Neutrophil (primary cell): ENCODE data around the gene MAGOHB.

Experiments
- H3K27ac ChIP-seq: fragments of 200-600 bp; sonication (generic); 2 replicates; pipeline ENCODE4 v1.5.1; 2016; ENCODE audit warnings: mild to moderate bottlenecking, moderate library complexity
- H3K27me3 ChIP-seq: fragments of 200-600 bp; sonication (generic); 2 replicates; pipeline ENCODE4 v1.6.0; 2016; ENCODE audit warnings: mild to moderate bottlenecking
- H3K36me3 ChIP-seq: fragments of 200-600 bp; sonication (generic); 2 replicates; pipeline ENCODE4 v1.5.1; 2017
- H3K4me1 ChIP-seq, 2 experiments: fragments of 200-600 bp in 1 of 2; sonication (generic) in 1 of 2; 1 replicate in 1 of 2; 2 replicates in 1 of 2; pipeline versions ENCODE4 v1.5.1 to v1.6.1; 2013 to 2016; ENCODE audit warnings: low read depth in 1 of 2, low read length in 1 of 2, mild to moderate bottlenecking in 1 of 2, moderate library complexity in 1 of 2; ENCODE audit not compliant: control insufficient read depth in 1 of 2, insufficient read depth in 1 of 2
- H3K4me3 ChIP-seq, 2 experiments: fragments of 200-600 bp in 1 of 2; sonication (generic) in 1 of 2; 1 replicate in 1 of 2; 2 replicates in 1 of 2; pipeline ENCODE4 v1.5.1; 2013 to 2016; ENCODE audit warnings: low read depth in 1 of 2, low read length in 1 of 2, mild to moderate bottlenecking in 1 of 2, moderate library complexity in 1 of 2
- H3K9me3 ChIP-seq: fragments of 200-600 bp; sonication (generic); 2 replicates; pipeline ENCODE4 v1.5.1; 2016
- TF ChIP-seq, protein P1 (sequence below): fragments of 200-600 bp; sonication (generic); IDR thresholded peaks from 2 replicates; pipeline ENCODE4 v1.5.1; 2016; ENCODE audit warnings: antibody characterized with exemption

MAGOHB gene

DNA sequence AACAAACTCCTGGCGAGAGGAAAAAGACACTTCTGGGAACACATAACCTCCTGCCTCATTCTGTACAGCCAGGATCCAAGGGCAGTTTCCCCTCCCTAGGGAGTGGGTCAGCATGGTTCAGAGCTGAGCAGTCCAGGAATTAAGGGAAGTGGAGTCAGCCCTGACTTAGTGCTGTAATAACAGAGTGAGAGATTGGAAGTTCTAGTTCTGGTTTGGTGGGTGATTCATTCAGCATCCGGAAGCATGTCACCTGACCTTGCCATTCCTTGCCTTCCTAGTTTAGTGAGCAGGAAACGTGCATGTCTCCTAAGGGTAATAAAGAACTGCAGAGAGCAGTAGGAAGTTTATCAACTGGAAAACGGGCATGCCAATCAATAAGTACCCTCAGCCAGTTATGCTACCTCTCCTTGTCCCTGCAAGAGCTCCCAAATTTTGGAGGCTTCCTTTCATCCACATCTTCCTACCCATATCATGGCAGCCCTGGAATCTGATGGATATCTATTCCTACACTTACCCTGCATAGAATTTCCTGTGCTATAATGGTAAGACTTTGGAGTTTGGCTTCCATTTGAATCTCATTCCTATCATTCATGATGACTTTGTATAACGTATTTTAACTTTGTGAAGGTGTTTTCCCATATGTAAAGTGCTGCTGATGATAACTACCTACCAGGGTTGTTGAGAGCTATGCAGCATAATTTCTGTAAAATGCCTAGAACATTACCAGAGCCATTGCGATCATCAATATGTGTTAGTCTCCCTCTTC is 28.5 kb upstream of the MAGOHB start:
- H3K36me3 ChIP-seq, result no peaks in the 10 kb centered on the region
- H3K4me3 ChIP-seq, result no peak overlapping the region
- no peaks in the 10 kb centered on the region for H3K4me1 ChIP-seq
- H3K27ac ChIP-seq, result no peak overlapping the region
- H3K27me3 ChIP-seq, result no peaks in the 10 kb centered on the region
- TF ChIP-seq, protein P1, sequence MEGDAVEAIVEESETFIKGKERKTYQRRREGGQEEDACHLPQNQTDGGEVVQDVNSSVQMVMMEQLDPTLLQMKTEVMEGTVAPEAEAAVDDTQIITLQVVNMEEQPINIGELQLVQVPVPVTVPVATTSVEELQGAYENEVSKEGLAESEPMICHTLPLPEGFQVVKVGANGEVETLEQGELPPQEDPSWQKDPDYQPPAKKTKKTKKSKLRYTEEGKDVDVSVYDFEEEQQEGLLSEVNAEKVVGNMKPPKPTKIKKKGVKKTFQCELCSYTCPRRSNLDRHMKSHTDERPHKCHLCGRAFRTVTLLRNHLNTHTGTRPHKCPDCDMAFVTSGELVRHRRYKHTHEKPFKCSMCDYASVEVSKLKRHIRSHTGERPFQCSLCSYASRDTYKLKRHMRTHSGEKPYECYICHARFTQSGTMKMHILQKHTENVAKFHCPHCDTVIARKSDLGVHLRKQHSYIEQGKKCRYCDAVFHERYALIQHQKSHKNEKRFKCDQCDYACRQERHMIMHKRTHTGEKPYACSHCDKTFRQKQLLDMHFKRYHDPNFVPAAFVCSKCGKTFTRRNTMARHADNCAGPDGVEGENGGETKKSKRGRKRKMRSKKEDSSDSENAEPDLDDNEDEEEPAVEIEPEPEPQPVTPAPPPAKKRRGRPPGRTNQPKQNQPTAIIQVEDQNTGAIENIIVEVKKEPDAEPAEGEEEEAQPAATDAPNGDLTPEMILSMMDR, result no peak
- no peaks in the 10 kb centered on the region for H3K9me3 ChIP-seq

DNA sequence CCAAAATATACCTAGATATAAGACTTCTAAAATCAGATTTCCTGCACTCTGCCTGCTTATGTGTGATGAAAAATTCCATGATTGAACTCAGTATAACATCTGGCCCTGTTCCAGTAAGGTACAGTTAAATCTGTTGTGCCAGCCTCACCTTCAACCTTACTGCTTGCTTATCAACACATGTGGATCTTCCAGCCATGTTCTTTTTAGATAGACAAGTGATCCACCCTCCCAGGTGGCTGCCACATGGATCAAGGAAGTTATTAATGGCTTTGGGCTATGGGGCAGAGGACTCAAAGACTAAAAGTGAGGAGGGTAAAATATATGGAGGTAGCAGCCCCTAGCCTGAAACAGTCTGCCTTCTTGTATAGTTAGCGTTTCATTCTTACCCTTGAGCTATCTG is 25.3 kb upstream of the MAGOHB start:
- Histone ChIP-seq H3K4me1 (no peaks in the 10 kb centered on the region), H3K27me3 (no peaks in the 10 kb centered on the region), H3K27ac (no peak overlapping the region), H3K36me3 (no peaks in the 10 kb centered on the region), H3K4me3 (no peak overlapping the region), H3K9me3 (no peaks in the 10 kb centered on the region)
- TF ChIP-seq, protein P1, result no peak

DNA sequence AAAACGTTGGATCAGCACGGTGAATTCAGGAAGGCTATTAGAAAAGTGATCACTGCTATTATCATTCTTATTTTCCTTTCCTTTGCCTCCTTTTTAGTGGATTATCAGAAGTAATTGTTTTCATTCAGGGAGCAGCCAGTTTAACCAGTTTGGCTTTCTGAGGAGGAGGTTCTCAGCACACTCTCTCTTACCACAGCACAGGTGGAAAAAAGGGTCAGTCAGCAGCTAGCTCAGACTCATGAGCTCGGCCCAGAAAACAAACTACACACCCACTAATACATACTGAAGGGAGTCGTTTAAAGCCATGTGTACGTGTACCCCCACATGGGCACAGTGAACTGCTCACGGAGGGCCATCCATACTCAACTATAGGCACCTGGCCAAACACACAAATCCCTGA is 23.2 kb upstream of the MAGOHB start:
- Histone ChIP-seq H3K27ac (no peak overlapping the region), H3K4me3 (no peak overlapping the region), H3K36me3 (no peaks in the 10 kb centered on the region), H3K4me1 (no peaks in the 10 kb centered on the region), H3K27me3 (no peaks in the 10 kb centered on the region), H3K9me3 (no peaks in the 10 kb centered on the region)
- TF ChIP-seq, protein P1, result no peak

DNA sequence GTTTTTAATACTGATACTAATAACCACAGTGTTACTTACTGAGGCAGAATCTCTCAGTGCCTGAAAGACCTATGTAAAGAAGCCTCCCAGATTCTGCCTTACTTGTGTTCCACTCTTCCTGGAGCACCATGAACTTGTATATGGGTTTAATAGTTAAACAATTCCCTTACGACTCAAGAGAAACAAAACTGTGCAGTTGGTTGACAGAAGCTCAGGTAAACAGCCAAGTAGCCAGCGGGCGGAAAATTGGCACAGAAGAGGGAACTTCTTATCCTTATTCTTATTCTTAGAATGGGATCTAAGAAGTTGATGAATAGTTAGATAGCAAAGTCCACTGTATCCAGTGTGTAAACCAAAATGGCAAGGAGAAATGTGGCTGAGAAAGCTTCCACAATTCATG is 22.7 kb upstream of the MAGOHB start:
- TF ChIP-seq, protein P1, result no peak
- H3K27me3 ChIP-seq, result no peaks in the 10 kb centered on the region
- H3K27ac ChIP-seq, result no peak overlapping the region
- no peaks in the 10 kb centered on the region for H3K9me3 ChIP-seq
- no peak overlapping the region for H3K4me3 ChIP-seq
- H3K4me1 ChIP-seq, result no peaks in the 10 kb centered on the region
- no peaks in the 10 kb centered on the region for H3K36me3 ChIP-seq

DNA sequence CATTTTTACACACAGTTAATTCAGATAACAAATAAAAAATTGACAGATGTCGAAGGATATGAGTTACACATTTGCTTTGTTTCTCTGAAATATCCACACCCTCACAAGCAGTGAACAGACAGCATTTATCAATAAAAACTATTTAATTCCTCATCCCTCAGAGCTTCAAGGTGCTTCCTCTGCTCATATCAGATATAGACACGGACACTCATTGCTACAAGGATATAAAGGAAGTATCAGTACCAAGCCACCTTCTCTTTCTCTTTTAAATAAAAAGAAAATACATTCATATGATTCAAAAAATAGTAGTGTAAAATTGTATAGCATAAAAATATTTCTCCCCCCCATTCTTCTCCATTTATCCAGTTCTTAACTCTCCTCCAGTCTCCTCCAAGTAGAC is 21.9 kb upstream of the MAGOHB start:
- Histone ChIP-seq H3K4me3 (no peak overlapping the region), H3K4me1 (no peaks in the 10 kb centered on the region), H3K36me3 (no peaks in the 10 kb centered on the region), H3K27ac (no peak overlapping the region), H3K27me3 (no peaks in the 10 kb centered on the region), H3K9me3 (no peaks in the 10 kb centered on the region)
- TF ChIP-seq, protein P1, result no peak
